OCI-LY3 (cell line): ENCODE data around the gene ANK3.
A peak's percentile ranks its signal among the peaks of the same experiment; 100 is the strongest.

ENCODE experiments used
- H2AFZ ChIP-seq: fragments of 200-600, 300-600 bp; shearing (Covaris generic); 2 replicates; pipeline ENCODE4 v1.6.0; 2014; ENCODE audit warnings: antibody characterized with exemption, low read depth, low read length
- H3K27ac ChIP-seq: fragments of 200-600, 300-600 bp; sonication (generic); 2 replicates; pipeline ENCODE4 v1.5.1; 2014; ENCODE audit warnings: mild to moderate bottlenecking, low read length, moderate library complexity, mixed read lengths
- H3K27me3 ChIP-seq: fragments of 200-600, 300-600 bp; sonication (generic); 2 replicates; pipeline ENCODE4 v1.6.1; 2014; ENCODE audit warnings: low read depth, low read length, mixed read lengths
- H3K36me3 ChIP-seq: fragments of 200-600, 300-600 bp; sonication (generic); replicated peaks from 2 replicates; pipeline ENCODE3; 2014; ENCODE audit warnings: low read depth, low read length, mixed read lengths
- H3K4me1 ChIP-seq: fragments of 300-600, 200-600 bp; sonication (generic); 2 replicates; pipeline ENCODE4 v1.6.1; 2014; ENCODE audit warnings: low read length, mixed read lengths
- H3K4me2 ChIP-seq: fragments of 200-600, 300-600 bp; sonication (generic); 2 replicates; pipeline ENCODE4 v1.6.1; 2014; ENCODE audit warnings: low read length, mixed read lengths
- H3K4me3 ChIP-seq: fragments of 300-600, 200-600 bp; sonication (generic); 2 replicates; pipeline ENCODE4 v1.5.1; 2014; ENCODE audit warnings: antibody characterized with exemption, mild to moderate bottlenecking, low read length, moderate library complexity
- H3K79me2 ChIP-seq: fragments of 300-600, 200-600 bp; shearing (Covaris generic); 2 replicates; pipeline ENCODE4 v1.6.1; 2014; ENCODE audit warnings: mild to moderate bottlenecking, low read length, mixed read lengths
- H3K9ac ChIP-seq: fragments of 300-600, 200-600 bp; shearing (Covaris generic); 2 replicates; pipeline ENCODE4 v1.6.0; 2014; ENCODE audit warnings: mild to moderate bottlenecking, low read length, moderate library complexity
- H3K9me3 ChIP-seq: fragments of 200-600, 300-600 bp; shearing (Covaris generic); 2 replicates; pipeline ENCODE4 v1.6.1; 2014; ENCODE audit warnings: low read length, mixed read lengths; ENCODE audit not compliant: insufficient read depth
- H4K20me1 ChIP-seq: fragments of 200-600, 300-600 bp; sonication (generic); 2 replicates; pipeline ENCODE4 v1.6.1; 2016; ENCODE audit warnings: low read length, mixed read lengths; ENCODE audit not compliant: insufficient read depth
- EZH2phosphoT487 ChIP-seq: fragments of 200-600 bp; shearing (Covaris generic); IDR thresholded peaks from 2 replicates; pipeline ENCODE4 v1.6.1; 2018; ENCODE audit warnings: antibody characterized with exemption, mixed run types, low read depth
- TF ChIP-seq, protein P1 (sequence below): fragments of 200-600, 300-600 bp; sonication (generic); IDR thresholded peaks from 2 replicates; pipeline ENCODE4 v1.5.1; 2014; ENCODE audit warnings: antibody characterized with exemption, low read length, low read depth

The ANK3 gene

GRCh38 chr10:60390224-60390626, 550 bp upstream of the ANK3 start:
- H2AFZ ChIP-seq, result no peak overlapping the region
- H3K4me1 ChIP-seq, result 0 out of 2 replicates have a peak, but pooled peaks cover 5% of the 10 kb centered on the region
- no peaks in the 10 kb centered on the region for H4K20me1 ChIP-seq
- H3K4me2 ChIP-seq, result no peak overlapping the region
- TF ChIP-seq EZH2phosphoT487, result no peak
- TF ChIP-seq, protein P1, sequence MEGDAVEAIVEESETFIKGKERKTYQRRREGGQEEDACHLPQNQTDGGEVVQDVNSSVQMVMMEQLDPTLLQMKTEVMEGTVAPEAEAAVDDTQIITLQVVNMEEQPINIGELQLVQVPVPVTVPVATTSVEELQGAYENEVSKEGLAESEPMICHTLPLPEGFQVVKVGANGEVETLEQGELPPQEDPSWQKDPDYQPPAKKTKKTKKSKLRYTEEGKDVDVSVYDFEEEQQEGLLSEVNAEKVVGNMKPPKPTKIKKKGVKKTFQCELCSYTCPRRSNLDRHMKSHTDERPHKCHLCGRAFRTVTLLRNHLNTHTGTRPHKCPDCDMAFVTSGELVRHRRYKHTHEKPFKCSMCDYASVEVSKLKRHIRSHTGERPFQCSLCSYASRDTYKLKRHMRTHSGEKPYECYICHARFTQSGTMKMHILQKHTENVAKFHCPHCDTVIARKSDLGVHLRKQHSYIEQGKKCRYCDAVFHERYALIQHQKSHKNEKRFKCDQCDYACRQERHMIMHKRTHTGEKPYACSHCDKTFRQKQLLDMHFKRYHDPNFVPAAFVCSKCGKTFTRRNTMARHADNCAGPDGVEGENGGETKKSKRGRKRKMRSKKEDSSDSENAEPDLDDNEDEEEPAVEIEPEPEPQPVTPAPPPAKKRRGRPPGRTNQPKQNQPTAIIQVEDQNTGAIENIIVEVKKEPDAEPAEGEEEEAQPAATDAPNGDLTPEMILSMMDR, result no peak
- no peaks in the 10 kb centered on the region for H3K79me2 ChIP-seq
- H3K27ac ChIP-seq, result no peak overlapping the region
- H3K4me3 ChIP-seq, result no peak overlapping the region
- H3K36me3 ChIP-seq, result no peaks in the 10 kb centered on the region
- no peak overlapping the region for H3K9ac ChIP-seq
- no peaks in the 10 kb centered on the region for H3K27me3 ChIP-seq
- no peaks in the 10 kb centered on the region for H3K9me3 ChIP-seq

GRCh38 chr10:60388709-60389301, 870 bp downstream of the ANK3 start:
- Histone ChIP-seq H3K9me3 (no peaks in the 10 kb centered on the region), H3K9ac (no peak overlapping the region), H3K27me3 (no peaks in the 10 kb centered on the region), H3K4me2 (peak overlapping the region; percentile 22), H4K20me1 (no peaks in the 10 kb centered on the region), H3K4me3 (no peak overlapping the region), H3K79me2 (no peaks in the 10 kb centered on the region), H3K36me3 (no peaks in the 10 kb centered on the region), H2AFZ (0 out of 2 replicates have a peak overlapping the region, but pooled peaks have one; percentile 13), H3K4me1 (0 out of 2 replicates have a peak, but pooled peaks cover 5% of the 10 kb centered on the region), H3K27ac (no peak overlapping the region)
- TF ChIP-seq, protein P1, result no peak
- TF ChIP-seq EZH2phosphoT487, result no peak

GRCh38 chr10:60388116-60388625, 1.5 kb downstream of the ANK3 start:
- Histone ChIP-seq H3K27me3 (no peaks in the 10 kb centered on the region), H3K4me2 (no peak overlapping the region), H3K9ac (no peak overlapping the region), H3K36me3 (no peaks in the 10 kb centered on the region), H4K20me1 (no peaks in the 10 kb centered on the region), H3K9me3 (no peaks in the 10 kb centered on the region), H3K79me2 (no peaks in the 10 kb centered on the region), H2AFZ (no peak overlapping the region), H3K27ac (no peak overlapping the region), H3K4me3 (no peak overlapping the region), H3K4me1 (0 out of 2 replicates have a peak, but pooled peaks cover 5% of the 10 kb centered on the region)
- TF ChIP-seq, protein P1, result no peak
- TF ChIP-seq EZH2phosphoT487, result no peak

DNA sequence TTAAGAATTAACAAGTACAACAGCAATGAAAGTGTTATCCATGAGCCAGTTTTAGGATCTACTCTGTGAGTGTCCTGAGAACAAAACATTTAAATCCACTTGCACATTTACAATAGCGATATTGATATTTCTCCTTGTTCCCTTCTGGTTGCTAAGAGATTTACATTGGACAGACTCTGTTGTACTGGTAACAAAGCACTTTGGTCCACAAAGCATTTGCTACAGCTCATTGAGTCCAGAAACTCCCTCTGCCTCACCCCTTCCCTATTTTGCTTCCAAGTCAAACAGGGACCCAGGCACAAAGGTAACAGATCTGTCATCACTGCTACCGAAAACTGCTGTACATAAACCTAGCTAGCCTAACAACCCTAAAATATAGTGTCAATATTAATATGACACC, 2.1 kb downstream of the ANK3 start:
- Histone ChIP-seq H3K36me3 (no peaks in the 10 kb centered on the region), H3K79me2 (no peaks in the 10 kb centered on the region), H4K20me1 (no peaks in the 10 kb centered on the region), H3K27me3 (no peaks in the 10 kb centered on the region), H2AFZ (no peak overlapping the region), H3K27ac (no peak overlapping the region), H3K4me3 (no peak overlapping the region), H3K4me1 (0 out of 2 replicates have a peak, but pooled peaks cover 5% of the 10 kb centered on the region), H3K4me2 (no peak overlapping the region), H3K9ac (no peak overlapping the region), H3K9me3 (no peaks in the 10 kb centered on the region)
- TF ChIP-seq, protein P1, result no peak
